HG03457 (cell line): ENCODE measurements around the gene SYF2.
A peak's percentile ranks its signal among the peaks of the same experiment; 100 is the strongest.
"Not testable (repeated sequence)": the region's sequence is repeated elsewhere in the genome, so short reads cannot be mapped to it uniquely, and the experiment has no call there.

Experiments
- ATAC-seq: cut with Tn5 transposase; IDR thresholded peaks from one replicate; pipeline ENCODE4 v1.9.1; 2021; ENCODE audit warnings: moderate number of reproducible peaks; ENCODE audit not compliant: unreplicated experiment

SYF2 gene

DNA sequence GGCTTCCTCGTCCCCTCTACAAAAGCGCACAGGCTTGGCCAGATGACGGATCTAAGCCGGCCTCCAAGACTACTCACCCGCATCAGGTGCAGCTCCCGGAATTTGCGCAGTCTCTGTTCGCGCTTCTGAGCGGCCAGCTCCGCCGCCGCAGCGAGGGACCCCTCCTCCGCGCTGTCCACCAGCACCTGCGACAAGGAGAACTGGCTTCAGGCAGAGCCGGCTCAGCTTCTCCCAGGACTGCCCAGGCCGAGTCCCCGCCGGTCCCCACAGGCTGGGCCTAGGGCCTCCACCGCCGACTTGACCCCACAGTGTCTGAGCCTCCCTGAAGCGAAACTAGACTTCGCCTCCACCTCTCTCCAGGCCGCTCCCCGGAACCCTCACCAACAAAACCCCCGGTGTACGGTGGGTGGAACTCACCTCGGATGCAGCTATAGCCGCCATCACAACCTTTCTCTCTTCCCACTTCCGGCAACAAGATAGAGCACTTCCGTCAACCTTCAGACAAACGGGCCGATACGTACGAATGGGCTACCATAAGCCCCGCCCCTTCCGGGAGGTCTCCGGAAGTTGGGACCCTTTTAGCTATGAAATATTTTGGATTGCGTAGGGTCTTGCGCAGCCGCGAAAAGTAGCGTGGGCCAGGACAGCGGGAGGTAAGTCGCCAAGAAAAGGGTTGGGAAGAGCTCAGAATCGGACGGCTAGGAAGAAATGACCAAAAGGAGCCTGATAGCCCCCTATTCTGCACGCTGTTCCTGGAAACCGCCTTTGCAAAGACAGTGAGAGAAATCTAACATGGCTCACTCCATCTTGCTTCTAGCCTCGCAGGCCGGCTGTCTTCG is at the start of gene SYF2:
Gene SYF2, minus strand, starts transcription at position 476 of the 839 bp plus-strand sequence. Its CDS starts 35 bp downstream, at position 441.
- peak; percentile 54 for ATAC-seq

DNA sequence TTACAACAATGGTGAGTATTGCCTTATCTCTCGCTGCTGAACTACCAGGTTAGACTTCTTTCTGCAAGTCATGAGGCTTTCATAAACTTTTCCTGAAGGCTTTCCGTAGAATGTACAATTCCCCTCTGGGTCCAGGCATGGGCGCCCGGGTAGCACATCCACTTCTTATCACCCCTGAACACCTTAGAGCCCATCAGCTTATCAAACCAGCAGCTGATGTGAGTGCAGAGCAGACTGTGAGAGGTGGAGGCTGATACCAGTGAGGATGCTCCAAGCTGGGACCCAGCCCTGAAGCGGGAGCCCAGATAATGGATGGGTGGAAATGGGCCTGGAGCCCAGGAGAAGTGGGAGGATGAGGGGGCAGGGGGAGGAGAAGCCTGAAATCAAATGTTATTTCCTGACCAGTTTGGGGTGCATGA is 47.4 kb upstream of the SYF2 start:
- not testable (repeated sequence) for ATAC-seq

DNA sequence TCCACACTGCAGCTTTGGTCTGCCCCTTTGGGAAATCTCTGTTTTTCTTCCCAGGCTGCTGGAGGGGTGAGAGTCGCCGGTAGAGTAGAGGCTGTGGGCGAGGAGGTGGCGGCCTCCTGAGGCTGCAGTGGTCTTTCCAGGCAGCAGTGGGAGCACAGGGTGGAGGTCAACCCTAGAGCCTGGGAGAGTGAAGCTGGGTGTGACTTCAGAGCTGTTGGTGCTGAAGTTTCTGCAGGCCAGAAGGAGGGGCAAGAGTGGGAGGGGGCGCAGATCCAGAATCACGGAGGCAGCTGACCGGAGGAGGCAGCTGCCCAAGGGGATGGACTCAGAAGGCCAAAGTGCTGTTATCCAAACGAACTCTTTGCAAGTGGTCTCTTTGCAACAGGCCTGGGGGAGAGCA is 46.5 kb upstream of the SYF2 start:
- not testable (repeated sequence) for ATAC-seq

DNA sequence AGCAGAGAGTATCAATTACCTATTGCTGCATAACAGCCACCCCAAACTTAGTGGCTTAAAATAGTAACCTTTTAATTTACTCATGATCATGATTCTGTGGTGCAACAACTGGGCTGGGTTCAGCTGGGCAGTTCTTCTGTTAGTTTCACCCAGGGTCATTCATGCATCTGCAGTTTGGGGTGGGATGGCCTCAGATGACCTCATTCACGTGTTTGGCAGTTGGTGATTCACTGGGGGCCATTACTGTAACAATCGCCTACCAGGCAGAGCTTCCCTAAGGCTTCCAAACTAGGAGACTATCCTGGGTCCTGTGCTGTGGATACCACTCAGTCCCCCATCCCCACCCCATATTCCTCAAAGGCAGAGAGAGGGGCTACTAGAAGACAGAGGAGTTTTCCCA is 46.1 kb upstream of the SYF2 start:
- ATAC-seq = not testable (repeated sequence)

DNA sequence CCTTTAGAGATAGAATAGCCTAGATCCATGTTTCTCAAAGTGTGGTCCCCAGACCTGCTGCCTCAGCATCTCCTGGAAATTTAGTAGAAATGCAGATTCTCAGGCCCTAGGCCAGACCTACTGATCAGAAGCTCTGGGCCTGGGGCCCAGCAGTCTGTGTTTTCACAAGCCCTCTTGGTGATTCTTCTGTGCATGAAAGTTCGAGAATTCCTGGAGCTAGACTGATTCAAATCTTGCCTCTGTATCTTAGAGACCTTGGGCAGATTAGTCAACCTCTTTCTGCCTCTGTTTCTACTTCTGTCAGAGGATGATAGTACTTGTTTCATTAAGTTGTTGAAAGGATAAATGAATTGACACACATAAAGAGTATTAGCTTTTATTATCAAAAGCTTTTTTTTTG is 45.0 kb upstream of the SYF2 start:
- not testable (repeated sequence) for ATAC-seq

DNA sequence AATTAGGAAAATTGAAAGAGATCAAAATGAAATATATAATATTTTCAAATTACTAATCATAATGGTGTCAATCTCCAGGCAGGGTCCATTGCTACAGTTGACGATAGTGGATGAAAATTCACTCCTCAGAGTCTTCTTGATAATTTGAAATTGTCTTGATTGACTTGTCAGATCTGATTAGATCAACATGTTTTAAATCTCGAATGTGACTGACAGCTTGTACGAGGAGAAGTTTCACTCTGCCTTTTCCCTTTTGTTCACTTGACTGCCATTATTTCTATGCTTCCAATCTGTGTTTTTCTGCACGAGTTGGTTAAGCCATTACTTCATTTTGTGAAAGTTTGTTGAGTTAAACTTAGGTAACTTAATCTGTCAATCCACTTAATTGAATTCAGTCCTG is 43.3 kb upstream of the SYF2 start:
- not testable (repeated sequence) for ATAC-seq

DNA sequence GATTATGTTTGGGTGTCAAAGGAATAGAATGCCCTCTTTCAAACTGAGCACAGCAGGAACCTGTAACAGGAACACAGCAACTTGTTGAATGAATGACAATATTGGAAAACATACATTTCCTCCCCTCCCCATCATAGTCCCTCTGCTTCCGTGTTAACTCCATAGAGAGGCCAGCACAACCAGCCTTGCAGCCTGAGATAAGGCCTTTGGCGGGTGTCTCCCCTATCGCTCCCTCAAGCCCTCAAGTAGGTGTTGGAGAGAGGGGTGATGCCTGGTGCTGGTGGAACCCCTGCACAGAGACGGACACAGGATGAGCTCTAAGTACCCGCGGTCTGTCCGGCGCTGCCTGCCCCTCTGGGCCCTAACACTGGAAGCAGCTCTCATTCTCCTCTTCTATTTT is 39.9 kb upstream of the SYF2 start, which contains the start of gene RHD:
Gene RHD, plus strand, starts transcription at position 272 of the 400 bp plus-strand sequence. Its CDS starts 39 bp downstream, at position 311.
- not testable (repeated sequence) for ATAC-seq

DNA sequence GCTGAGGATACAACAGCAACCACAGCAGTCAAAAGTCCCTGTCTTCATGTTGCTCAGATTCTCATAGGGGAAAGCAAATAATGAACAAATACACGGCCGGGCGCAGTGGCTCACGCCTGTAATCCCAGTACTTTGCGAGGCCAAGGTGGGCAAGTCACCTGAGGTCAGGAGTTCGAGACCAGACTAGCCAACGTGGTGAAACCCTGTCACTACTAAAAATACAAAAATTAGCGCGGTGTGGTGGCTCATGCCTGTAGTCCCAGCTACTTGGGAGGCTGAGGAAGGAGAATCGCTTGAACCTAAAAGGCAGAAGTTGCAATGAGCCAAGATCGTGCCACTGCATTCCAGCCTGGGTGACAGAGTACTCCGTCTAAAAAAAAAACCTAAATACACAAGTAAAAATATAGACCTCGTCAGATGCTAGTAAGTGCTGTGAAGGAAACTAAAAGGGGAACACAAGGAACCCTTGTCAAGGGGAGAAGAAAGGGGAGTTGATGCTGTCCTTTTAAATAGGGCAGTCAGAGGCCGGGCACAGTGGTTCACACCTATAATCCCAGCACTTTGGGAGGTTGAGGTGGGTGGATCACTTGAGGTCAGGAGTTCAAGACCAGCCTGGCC is 36.0 kb upstream of the SYF2 start:
- ATAC-seq = not testable (repeated sequence)

DNA sequence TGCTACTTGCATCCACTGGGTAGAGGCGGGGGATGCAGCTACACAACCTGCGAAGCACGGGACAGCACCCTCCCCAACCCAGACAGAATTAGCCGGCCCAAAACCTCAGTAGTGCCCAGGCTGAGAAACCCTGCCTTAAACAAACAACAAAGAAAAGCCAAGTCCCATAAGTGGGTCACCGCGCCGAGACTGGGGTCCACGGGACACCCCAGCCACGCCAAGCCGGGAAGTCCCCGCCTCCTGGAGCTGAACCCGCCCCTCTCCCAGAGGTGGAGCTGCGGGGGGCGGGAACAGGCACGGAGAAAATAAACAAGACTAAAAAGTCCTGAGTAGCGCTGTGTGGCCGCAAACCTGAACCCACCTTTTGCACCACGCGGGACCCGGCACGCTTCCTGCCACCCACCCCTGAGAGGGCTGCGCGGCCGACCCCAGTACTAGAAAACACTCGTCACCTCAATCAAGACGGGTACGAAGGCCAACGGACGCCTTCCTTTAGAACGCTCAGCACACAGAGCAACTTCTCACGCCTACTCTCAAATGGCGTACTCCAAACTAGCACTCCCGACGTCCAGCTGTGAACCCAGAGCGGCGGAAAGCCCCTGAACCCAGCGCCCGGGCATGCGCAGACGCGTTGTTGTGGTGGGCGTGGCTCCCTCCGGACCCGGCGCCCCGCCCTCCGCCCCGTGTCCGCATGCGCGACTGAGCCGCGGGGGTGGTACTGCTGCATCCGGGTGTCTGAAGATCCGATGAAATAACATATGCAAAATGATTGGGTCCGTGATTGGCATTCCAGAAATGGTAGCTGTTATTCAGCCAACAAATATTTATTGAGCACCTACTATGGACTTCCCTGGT is 35.2 kb upstream of the SYF2 start:
- peak; percentile 47 for ATAC-seq

DNA sequence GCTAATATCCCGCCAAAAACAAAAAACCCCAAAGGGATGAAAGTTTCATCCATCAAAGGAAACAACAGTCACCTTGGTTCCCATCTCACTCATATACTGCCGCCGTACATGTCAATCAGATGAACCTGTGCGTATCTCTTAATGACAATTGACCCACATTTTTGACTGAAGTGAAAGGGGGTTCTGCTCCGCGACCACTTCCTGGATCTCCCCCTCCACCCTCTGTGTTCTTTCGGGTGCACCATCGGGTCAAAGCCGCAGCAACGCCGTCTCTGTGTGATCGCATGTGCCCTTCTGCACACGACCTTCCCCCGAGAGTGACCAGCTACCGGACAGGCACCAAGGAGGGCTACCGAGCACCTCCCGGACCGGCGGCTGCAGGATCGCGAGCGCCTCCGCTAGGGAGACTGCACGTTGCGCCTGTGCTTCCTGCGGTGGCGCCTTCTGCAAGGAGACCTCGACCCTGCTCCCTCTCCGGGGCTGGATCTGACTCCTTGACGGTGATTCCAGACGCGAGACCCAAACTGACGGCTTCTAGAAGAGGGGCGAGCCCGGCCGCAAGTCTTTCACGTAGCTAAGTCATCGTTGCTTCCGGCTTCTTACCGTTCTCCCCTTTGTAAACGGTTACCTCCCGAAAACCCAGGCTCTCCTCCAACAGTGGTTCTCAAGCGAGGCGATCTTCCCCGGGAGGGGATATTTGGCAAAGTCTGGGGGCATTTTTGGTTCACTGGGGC is 34.4 kb upstream of the SYF2 start:
- not testable (repeated sequence) for ATAC-seq

DNA sequence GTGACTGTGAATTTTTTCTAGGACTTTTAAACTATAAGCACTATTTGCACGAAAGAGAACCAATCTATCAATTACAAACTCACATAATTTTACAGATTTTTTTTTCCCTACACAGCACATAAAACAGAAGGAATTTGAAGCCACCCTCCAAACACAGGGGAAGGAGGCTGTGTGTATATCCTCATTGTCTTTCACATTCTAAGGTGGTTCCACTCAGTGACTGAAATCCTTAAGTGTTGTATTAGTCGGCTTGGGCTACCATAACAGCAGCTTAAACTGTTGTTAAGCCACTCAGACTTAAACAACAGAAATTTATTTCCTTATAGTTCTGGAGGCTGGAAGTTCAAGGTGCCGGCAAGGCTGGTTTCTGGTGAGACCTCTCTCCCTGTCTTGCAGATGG is 28.0 kb upstream of the SYF2 start:
- ATAC-seq = not testable (repeated sequence)

DNA sequence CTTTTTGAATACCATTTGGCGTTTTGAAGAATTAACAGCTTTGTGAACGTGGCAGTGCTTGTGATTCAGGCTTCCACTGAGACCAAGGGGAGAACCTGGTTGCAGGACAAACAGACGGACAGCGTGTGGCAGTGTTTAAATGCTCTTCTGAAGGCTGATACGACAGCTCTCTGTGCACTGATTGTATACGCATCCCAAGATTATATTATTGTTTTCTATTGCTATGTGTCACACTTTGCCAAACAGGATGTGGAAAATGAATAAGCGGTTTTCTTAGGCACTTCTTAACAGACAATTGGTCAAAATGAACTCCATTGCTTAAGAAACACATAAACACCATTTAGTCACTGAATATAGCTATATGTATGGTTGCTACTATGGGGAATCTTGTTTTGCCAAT is 27.5 kb upstream of the SYF2 start:
- not testable (repeated sequence) for ATAC-seq

DNA sequence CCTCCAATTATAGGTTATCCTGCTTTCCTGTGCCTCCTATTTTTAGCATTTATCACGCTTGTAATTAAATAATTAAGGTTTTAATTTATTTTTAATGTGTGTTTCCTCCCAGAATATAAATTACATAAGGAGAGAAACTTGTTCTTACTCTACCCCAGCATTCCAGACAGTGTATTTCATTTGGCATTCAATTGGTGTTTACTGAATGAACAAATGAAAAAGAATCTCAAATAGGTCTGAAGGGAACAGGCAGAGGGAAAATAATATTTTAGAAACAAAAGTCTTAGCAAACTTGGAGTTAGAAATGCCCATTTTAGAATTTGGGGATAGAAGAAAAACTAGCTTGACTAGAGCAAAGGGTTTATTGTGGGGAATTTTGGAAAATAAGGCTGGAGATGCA is 24.9 kb upstream of the SYF2 start:
- no peak for ATAC-seq

DNA sequence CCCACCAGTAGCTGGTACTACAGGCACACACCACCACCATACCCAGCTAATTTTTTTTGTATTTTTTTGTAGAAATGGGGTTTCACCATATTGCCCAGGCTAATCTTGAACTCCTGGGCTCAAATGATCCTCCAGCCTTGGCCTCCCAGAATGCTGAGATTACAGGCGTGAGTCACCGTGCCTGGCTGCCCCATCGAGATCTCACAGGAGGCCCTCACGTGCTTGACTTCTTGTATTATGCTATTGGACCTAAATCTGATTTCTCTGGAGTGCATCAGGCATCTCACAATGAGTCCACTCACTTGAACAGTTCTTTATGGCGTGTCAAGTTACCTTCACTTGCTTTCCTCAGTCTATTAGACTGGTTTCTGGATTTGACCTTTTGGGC is 24.3 kb upstream of the SYF2 start:
- ATAC-seq = no peak

DNA sequence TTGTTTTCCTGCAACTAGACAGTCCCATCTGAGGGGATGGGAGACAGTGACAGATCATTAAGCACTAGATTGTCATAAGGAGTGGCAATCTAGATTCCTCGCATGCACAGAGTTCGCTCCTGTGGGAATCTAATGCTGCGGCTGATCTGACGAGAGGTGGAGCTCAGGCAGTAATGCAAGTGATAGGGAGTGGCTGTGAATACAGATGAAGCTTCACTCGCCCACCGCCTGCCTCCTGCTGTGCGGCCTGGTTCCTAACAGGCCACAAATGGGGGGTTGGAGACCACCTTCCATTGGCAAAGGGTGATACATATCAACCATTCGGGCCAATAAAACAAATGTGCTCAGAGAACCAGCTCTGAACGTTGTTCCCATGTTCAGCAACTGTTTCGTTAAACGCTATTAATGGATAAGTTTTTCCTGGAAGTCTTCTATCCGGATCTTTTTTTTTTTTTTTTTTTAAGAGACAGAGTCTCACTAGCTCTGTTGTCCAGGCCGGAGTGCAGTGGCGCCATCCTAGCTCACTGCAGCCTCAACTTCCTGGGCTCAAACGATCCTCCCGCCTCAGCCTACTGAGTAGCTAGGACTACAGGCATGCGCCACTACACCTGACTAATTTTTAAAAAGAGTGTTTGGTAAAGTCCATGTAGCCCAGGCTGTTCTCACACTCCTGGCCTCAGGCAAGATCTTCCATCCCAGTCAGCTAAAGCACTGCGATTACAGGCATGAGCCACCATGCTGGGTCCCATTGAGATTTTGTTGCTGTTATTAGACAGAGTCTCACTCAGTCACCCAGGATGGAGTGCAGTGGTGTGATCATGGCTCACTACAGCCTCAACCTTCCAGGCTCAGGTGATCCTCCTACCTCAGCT is 23.6 kb upstream of the SYF2 start:
- no peak for ATAC-seq

DNA sequence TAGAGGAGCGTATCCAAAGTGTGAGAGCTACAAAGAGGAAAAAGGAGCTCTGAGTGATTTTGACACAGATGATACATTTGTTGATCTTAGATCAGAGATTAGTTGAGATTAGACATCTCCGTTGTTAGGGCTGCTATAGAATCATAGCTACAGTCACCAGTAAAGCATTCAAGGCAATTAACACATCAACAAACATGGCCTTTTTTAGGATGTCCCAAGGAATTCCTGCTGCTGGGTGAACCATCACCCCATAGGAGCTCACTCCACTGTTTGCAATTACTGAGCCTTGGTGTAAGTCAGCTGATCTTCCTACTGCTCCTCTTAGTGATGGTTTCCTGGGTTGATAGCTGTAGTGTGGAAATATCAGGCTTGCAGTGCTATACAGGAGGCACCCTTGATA is 21.6 kb upstream of the SYF2 start:
- ATAC-seq = no peak

DNA sequence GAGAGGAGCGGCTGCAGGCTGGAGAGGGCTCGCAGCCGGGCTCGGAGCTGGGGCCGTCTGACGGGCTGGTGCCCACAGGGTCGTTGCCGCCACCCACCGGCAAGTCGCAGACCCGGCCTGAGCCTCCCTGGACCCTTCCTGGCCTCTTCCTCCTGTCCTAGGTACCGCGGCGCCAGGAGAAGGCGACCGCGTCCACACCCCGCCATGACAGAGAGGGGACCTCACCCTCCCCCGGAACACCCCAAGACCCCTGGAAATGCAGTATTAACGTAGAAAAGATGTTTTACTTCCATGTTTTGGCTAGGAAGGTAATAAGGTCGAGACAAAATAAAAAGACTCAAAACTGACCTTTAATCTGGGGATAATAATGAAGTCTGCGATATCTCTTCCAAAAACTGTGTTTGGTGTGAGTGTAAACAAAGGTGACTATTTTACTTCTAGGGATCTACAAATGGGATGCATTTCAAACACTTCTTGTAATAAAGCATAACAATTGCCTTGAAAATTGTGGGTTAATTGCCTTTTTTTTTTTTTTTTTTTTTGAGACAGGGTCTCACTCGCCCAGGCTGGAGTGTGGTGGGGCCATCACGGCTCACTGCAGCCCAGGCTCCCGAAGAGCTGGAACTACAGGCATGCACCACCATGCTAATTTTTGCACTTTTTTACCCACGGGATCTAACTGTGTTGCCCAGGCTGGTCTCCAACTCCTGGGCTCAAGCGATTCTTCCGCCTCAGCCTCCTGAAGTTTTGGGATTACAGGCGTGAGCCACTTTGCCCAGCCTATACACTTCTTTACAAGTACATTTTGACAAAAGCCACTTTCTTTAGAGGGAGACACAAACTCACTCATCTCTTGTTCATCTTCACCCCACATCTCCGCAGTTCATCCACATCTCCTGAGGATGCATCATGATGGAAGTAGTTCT is 15.8 kb upstream of the SYF2 start:
- peak; percentile 38 for ATAC-seq

DNA sequence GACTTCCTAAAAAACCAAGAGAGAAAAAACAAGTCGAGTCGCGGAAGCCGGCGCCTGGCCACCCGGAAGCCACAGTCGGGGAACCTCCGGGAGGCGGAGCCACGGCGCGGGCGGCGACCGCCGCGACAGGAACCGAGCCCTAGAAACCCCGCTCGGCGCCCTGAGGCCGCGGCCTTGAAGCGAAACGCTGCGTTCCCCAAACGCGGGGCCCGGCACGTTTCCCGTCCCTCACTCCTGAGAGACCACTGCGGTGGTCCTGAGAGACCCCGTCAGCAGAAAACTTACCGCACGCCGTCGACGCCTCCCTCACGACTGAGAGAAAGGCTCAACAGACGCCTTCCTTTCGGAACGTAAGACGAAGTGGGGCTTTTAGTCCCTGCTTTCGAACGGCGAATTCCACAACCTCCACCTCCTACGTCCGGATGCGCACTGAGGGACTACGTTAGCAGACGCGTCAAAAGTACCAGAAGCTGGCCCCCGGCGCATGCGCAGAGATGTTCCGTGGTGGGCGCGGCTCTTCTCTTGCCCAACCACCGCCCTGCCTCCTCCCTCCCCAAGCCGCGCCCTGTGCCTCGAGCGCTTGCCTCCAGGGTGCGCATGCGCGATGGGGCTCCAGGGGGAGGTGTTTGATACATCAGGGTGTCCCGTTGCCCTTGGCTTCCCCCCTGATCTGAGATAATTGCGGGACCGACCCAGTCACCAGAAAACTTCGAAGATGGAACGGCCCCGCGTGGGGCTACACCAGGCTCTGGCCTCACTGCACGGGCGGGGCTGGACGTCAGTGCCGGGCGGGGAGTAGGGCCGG is 14.9 kb upstream of the SYF2 start, which contains the start of gene RSRP1:
Gene RSRP1, minus strand, starts transcription at position 431 of the 805 bp plus-strand sequence. CDS start 491 bp downstream, outside the sequence.
- ATAC-seq = peak; percentile 55
